K562 (cell line): ENCODE results near the gene PRSS56. TPM values are rescaled to one million over a fixed set of nuclear protein-coding genes. Genes with fewer than 3 reads are reported as not detected.
A peak's percentile ranks its signal among the peaks of the same experiment; 100 is the strongest.

Experiments used
- ATAC-seq: fragments of 200-7000 bp; cut with Tn5 transposase; 3 replicates; pipeline ENCODE4 v1.9.1; 2020; ENCODE audit warnings: moderate library complexity
- BruUV-seq: library from RNA; stranded (reverse); fragments of 400-500 nt; replicated peaks from 2 replicates; lab custom pipeline; 2021; lab: Mats Ljungman, UMichigan
- CTCF ChIA-PET: fragments of 300-600 bp; formaldehyde crosslinking; extraction: SDS; loops from one replicate; lab custom pipeline; 2021; ENCODE audit warnings: low intra/inter-chr PET ratio; lab: Yijun Ruan, JAX
- POLR2A ChIA-PET: fragments of 300-600, 350-650 bp; sonication (Branson Sonifier 250); formaldehyde crosslinking; extraction: SDS; loops from one replicate; lab custom pipeline; 2021; ENCODE audit warnings: antibody characterized with exemption, inconsistent platforms; lab: Yijun Ruan, JAX
- DNase-seq, 4 experiments: peaks; one replicate each; pipeline versions ENCODE4 v3.0.0 to v3.0.0-alpha.2; 2011 to 2018; ENCODE audit warnings: low spot score in 3 of 4, mixed read lengths in 3 of 4; ENCODE audit errors: extremely low read depth in 1 of 4
- FAIRE-seq: peaks from 2 replicates; lab custom pipeline; 2011; peaks lifted over from hg19 to GRCh38; lab: Jason Lieb, UNC
- H2AFZ ChIP-seq: 2 replicates; pipeline ENCODE4 v1.6.0; 2011; ENCODE audit warnings: low read depth, low read length, control low read depth, inconsistent platforms
- H3K27ac ChIP-seq: fragments of 200-600 bp; 3 replicates; pipeline ENCODE4 v1.8.0; 2011; ENCODE audit warnings: low read depth, mild to moderate bottlenecking, control low read depth, inconsistent platforms, low read length, moderate library complexity, mixed read lengths; ENCODE audit errors: extremely low read depth
- H3K27me3 ChIP-seq, 2 experiments: fragments of 300-600 bp in 1 of 2; 2 replicates in 1 of 2; 3 replicates in 1 of 2; pipeline versions ENCODE4 v1.6.0 to v1.8.0; 2011; ENCODE audit warnings: inconsistent platforms in 2 of 2, low read length in 2 of 2, mild to moderate bottlenecking in 1 of 2, mixed read lengths in 1 of 2, moderate library complexity in 1 of 2; ENCODE audit not compliant: control insufficient read depth in 2 of 2, insufficient read depth in 2 of 2
- H3K36me3 ChIP-seq: fragments of 300-600 bp; 3 replicates; pipeline ENCODE4 v1.8.0; 2011; ENCODE audit warnings: mild to moderate bottlenecking, low read length, inconsistent platforms; ENCODE audit not compliant: control insufficient read depth, insufficient read depth
- H3K4me1 ChIP-seq, 2 experiments: fragments of 200-600 bp in 1 of 2; replicated peaks in 1 of 2; 2 replicates in 1 of 2; 3 replicates in 1 of 2; pipeline versions ENCODE4 v1.5.1 to v1.8.0; 2011; ENCODE audit warnings: inconsistent platforms in 2 of 2, low read length in 2 of 2, mild to moderate bottlenecking in 1 of 2, mixed read lengths in 1 of 2, moderate library complexity in 1 of 2; ENCODE audit not compliant: control insufficient read depth in 2 of 2, insufficient read depth in 2 of 2
- H3K4me2 ChIP-seq: 2 replicates; pipeline ENCODE4 v1.6.1; 2011; ENCODE audit warnings: low read length, control low read depth, inconsistent platforms, mixed read lengths; ENCODE audit not compliant: insufficient read depth
- H3K4me3 ChIP-seq: fragments of 200-600 bp; sonication (generic), shearing (Covaris generic); 2 replicates; pipeline ENCODE4 v1.5.1; 2016; ENCODE audit warnings: control low read depth, inconsistent platforms
- H3K79me2 ChIP-seq: fragments of 200-600 bp; 3 replicates; pipeline ENCODE4 v1.8.0; 2011; ENCODE audit warnings: low read length, inconsistent platforms; ENCODE audit not compliant: control insufficient read depth, insufficient read depth
- H3K9ac ChIP-seq, 2 experiments: 2 replicates each; pipeline versions ENCODE4 v1.6.0 to v1.6.1; 2011; ENCODE audit warnings: low read depth in 2 of 2, low read length in 2 of 2, control low read depth in 1 of 2, inconsistent platforms in 1 of 2, mild to moderate bottlenecking in 1 of 2, mixed read lengths in 1 of 2; ENCODE audit not compliant: insufficient read depth in 1 of 2
- H3K9me1 ChIP-seq: one replicate; pipeline ENCODE4 v1.6.0; 2011; ENCODE audit warnings: inconsistent platforms, mild to moderate bottlenecking, low read length, moderate library complexity; ENCODE audit not compliant: control insufficient read depth, insufficient read depth
- H3K9me3 ChIP-seq: replicated peaks from 2 replicates; pipeline ENCODE4 v1.5.1; 2011; ENCODE audit warnings: low read depth, low read length, inconsistent platforms; ENCODE audit not compliant: control insufficient read depth, insufficient read depth
- H4K20me1 ChIP-seq: replicated peaks from 2 replicates; pipeline ENCODE4 v1.6.1; 2011; ENCODE audit warnings: low read length, inconsistent platforms, mixed read lengths; ENCODE audit not compliant: control insufficient read depth, insufficient read depth
- NFIC ChIP-seq: fragments of 450-650 bp; IDR thresholded peaks from 2 replicates; pipeline ENCODE4 v1.6.1; 2017; ENCODE audit warnings: mild to moderate bottlenecking, inconsistent platforms
- NFIX ChIP-seq: fragments of 250-450 bp; sonication (Bioruptor Pico); IDR thresholded peaks from 2 replicates; pipeline ENCODE4 v1.4.0; 2020; ENCODE audit warnings: low read depth, mild to moderate bottlenecking, moderate library complexity
- RB1 ChIP-seq: fragments of 450-650 bp; IDR thresholded peaks from 2 replicates; pipeline ENCODE4 v1.6.1; 2017; ENCODE audit warnings: low read depth, mild to moderate bottlenecking
- RBM17 ChIP-seq: fragments of 200-400 bp; formaldehyde crosslinking; IDR thresholded peaks from 2 replicates; pipeline ENCODE4 v1.6.1; 2017; ENCODE audit warnings: low read depth, mild to moderate bottlenecking, low read length, borderline replicate concordance
- ZNF124 ChIP-seq: sonication (generic); formaldehyde crosslinking; IDR thresholded peaks from 2 replicates; pipeline ENCODE4 v1.8.1; 2022; ENCODE audit warnings: missing genetic modification reagents
- ZNF143 ChIP-seq: sonication (generic); formaldehyde crosslinking; IDR thresholded peaks from 2 replicates; pipeline ENCODE4 v1.9.0; 2022; ENCODE audit warnings: mild to moderate bottlenecking, missing genetic modification reagents
- WGBS: fragments of 100-300 bp; shearing (Covaris generic); methylation state at CpG from one replicate; pipeline ENCODE4 v1.1.6; 2016; ENCODE audit warnings: low coverage, mixed read lengths; ENCODE audit not compliant: insufficient coverage; ENCODE audit errors: missing lambda C conversion rate; 5-methylcytosine and 5-hydroxymethylcytosine counted together
- in situ Hi-C: fragments of 300-500 bp; cut with MboI; formaldehyde crosslinking; loops from 4 replicates; pipeline ENCODE4 v1.15.0; 2018; ENCODE audit warnings: inconsistent platforms, mixed read lengths
- intact Hi-C: fragments of 100-400 bp; cut with micrococcal nuclease; formaldehyde crosslinking; loops from 2 replicates; pipeline ENCODE4 v1.14.2; 2022
- polyA plus RNA-seq, 8 experiments: library from polyadenylated mRNA; depleted of rRNA in 4 of 8; stranded (reverse) in 5 of 8; unstranded in 3 of 8; fragments of >200 nt; fragmentation: Nextera tagmentation in 2 of 8; fragmentation: Illumina TruSeq in 1 of 8; extraction: Ambion mirVana in 2 of 8; extraction: Trizol in 1 of 8; gene quantifications; 2 replicates each; pipeline versions ENCODE4 v1.2.1 to v1.2.3, GENCODE V29; 2011 to 2014; ENCODE audit warnings: inconsistent platforms in 1 of 8, missing spikeins in 1 of 8
- total RNA-seq, 7 experiments: library from RNA; depleted of rRNA in 6 of 7; stranded (reverse); fragments of >200 nt in 6 of 7; fragmentation: Illumina TruSeq in 2 of 7; extraction: Trizol in 2 of 7; gene quantifications; 2 replicates each; pipeline versions ENCODE4 v1.2.1 to v1.2.3, GENCODE V29; 2011 to 2021; ENCODE audit warnings: low replicate concordance in 1 of 7

Gene PRSS56
- total and polyA plus RNA-seq, 9 of the 15 experiments (the other 6 are each of a cell fraction or from before 2014, with no cell fraction given), result not detected

GRCh38 chr2:232519581-232520438, at the start of gene PRSS56 (continued):
- no peak for TF ChIP-seq ZNF143 (CRISPR knock-in tag)
- TF ChIP-seq ZNF124 (CRISPR knock-in tag), result no peak

DNA sequence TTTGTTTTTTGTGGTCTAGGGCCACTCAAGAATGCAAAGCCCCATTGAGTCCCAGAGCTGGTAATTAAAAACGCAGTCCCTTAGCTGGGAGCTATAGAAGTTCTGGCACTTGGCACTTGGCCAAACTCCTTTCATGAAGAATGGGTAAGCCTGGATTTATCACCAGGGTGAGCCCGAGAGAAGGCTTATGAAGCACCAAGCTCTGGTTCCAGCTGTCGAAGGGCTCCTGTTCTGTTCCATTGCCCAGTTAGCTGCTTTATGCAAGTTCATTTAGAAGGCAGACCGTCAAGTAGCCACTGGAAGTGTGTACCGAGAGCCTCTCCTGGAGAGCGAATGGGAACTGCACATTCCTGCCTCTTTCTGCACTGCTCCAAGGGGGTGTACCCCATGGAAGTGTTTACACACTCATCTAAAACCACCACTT, 46.7 kb upstream of the PRSS56 start:
- H3K9me1 ChIP-seq, result no peaks in the 10 kb centered on the region
- intact Hi-C loops, result no loop called here
- no peaks in the 10 kb centered on the region for H3K9me3 ChIP-seq
- H3K4me1 ChIP-seq, result no peaks in the 10 kb centered on the region
- ATAC-seq (no peak), DNase-seq (peak in 1 of 4 experiments; percentile 8)
- no peaks in the 10 kb centered on the region for H3K79me2 ChIP-seq
- POLR2A ChIA-PET, result interaction anchor here (1.3 kb wide), 2 partner anchors 9 to 10 kb away, joined by 4 read pairs; no protein-coding TSS in a partner anchor
- no peak overlapping the region for H2AFZ ChIP-seq
- no peak for TF ChIP-seq RB1
- peak; percentile 50; the same call in 1 of the 2 replicates for TF ChIP-seq NFIX (CRISPR knock-in tag)
- TF ChIP-seq NFIC, result peak; percentile 93
- TF ChIP-seq RBM17, result no peak
- TF ChIP-seq, all 486 proteins: peak for 2
- Histone ChIP-seq H3K9ac (no peak overlapping the region), H3K27me3 (peaks cover 2 to 25% of the 10 kb centered on the region in 2 experiments; a peak in 3 of 5 replicates), H3K36me3 (no peaks in the 10 kb centered on the region), H3K27ac (no peak overlapping the region), H3K4me3 (no peak overlapping the region), H4K20me1 (no peaks in the 10 kb centered on the region), H3K4me2 (no peak overlapping the region)
- WGBS, result 3% methylated on average over 6 of the region's 6 CpGs
- FAIRE-seq, result no peak
- CTCF ChIA-PET, result interaction anchor here (0.8 kb wide), 1 partner anchor 26 kb away, joined by 3 read pairs; no protein-coding TSS in a partner anchor
- in situ Hi-C loops, result no loop called here
- BruUV-seq, result no TSS peak
